Stimulated activated CD4-positive, alpha-beta T cell treated with anti-CD3 and anti-CD28 coated beads, Interleukin-1b, Interleukin-23, amount 100 ng/mL, for 4 hours (primary cell): ENCODE measurements around the gene RBM10.
"Not testable (repeated sequence)": the region's sequence is repeated elsewhere in the genome, so short reads cannot be mapped to it uniquely, and the experiment has no call there.

ENCODE experiments used
- DNase-seq, 2 donors: peaks; one replicate each; pipeline ENCODE4 v3.0.0-alpha.2; 2020; ENCODE audit warnings: low read depth in 2 of 2

Gene RBM10, protein sequence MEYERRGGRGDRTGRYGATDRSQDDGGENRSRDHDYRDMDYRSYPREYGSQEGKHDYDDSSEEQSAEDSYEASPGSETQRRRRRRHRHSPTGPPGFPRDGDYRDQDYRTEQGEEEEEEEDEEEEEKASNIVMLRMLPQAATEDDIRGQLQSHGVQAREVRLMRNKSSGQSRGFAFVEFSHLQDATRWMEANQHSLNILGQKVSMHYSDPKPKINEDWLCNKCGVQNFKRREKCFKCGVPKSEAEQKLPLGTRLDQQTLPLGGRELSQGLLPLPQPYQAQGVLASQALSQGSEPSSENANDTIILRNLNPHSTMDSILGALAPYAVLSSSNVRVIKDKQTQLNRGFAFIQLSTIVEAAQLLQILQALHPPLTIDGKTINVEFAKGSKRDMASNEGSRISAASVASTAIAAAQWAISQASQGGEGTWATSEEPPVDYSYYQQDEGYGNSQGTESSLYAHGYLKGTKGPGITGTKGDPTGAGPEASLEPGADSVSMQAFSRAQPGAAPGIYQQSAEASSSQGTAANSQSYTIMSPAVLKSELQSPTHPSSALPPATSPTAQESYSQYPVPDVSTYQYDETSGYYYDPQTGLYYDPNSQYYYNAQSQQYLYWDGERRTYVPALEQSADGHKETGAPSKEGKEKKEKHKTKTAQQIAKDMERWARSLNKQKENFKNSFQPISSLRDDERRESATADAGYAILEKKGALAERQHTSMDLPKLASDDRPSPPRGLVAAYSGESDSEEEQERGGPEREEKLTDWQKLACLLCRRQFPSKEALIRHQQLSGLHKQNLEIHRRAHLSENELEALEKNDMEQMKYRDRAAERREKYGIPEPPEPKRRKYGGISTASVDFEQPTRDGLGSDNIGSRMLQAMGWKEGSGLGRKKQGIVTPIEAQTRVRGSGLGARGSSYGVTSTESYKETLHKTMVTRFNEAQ

GRCh38 chrX:47144626-47145394, at the start of gene RBM10, which contains the start of gene NDUFB11:
TSS of gene RBM10 (plus strand) at chrX:47145221. CDS start at chrX:47147482, 2,261 bp downstream.
TSS of gene NDUFB11 (minus strand) at chrX:47144702. CDS start at chrX:47144679, 23 bp downstream.
- DNase-seq, result peak; percentile 73 to 75

DNA sequence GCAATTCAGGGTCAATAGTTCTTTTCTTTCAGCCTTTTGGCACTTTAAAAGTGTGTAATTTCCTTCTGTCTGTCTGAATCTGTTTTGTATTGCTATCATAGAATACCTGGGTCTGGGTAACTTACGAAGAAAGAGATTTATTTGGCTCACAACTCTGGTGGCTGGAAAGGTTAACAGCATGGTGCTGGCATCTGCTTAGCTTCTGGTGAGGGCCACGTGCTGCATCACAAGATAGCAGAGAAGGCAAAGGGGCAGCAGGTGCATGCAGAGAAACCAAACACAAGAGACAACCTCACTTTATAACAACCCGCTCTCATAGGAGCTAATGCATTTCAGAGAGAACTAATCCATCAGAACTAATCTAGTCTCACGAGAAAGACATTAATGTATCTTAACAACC, 48.0 kb upstream of the RBM10 start:
- no peak for DNase-seq

DNA sequence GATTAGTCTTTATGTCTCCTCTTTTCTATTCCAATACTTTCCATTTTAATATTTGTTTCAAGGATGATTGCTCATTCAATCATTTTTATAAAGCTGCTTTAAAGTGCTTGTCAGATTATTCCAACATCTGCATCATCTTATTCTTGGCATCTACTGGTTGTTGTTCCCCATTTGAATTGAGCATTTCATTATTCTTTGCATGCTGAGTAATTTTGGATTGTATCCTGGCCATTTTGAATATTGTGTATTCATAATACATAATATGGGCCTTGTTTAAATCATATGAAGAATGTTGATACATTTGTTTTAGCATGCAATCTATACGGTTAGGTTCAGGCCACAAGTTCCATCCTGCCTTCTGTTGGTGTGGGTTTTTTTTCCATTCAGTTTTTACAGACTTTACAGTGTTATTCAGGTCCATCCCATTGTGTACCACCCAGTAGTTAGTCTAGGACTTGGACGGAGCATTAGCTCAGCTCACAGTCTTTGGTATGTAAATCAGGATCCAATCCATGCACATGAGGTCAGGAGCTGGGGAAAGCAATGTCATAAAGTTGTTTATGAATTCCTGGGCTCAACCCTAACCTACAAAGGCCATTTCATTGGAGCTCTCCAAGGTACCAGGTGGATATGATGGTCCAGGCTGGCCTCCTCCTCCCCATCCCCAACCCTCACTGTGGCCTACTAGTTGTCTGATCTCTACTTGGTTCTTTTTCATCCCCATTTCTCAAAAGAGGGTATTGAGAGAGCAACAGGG, 46.5 kb upstream of the RBM10 start:
- no peak for DNase-seq

DNA sequence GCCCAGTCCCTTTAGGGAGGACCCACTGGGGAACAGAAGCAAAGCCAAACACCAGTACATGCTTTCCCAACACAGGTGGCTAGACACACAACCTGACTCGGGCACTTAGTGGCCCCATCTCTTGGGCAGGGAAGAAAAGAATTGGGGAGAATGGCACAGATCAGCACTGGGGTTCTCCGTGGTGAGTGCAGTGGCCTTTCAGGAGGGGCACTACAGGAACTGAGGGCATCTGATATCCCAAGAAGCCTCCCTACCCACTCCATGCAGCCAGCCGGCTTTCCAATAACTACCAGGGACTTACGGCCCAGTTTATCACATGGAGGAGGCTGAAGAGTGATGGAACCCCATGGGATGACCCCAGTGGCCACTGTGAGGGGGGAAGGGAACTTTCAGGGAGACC, 43.8 kb upstream of the RBM10 start:
- DNase-seq, result no peak

DNA sequence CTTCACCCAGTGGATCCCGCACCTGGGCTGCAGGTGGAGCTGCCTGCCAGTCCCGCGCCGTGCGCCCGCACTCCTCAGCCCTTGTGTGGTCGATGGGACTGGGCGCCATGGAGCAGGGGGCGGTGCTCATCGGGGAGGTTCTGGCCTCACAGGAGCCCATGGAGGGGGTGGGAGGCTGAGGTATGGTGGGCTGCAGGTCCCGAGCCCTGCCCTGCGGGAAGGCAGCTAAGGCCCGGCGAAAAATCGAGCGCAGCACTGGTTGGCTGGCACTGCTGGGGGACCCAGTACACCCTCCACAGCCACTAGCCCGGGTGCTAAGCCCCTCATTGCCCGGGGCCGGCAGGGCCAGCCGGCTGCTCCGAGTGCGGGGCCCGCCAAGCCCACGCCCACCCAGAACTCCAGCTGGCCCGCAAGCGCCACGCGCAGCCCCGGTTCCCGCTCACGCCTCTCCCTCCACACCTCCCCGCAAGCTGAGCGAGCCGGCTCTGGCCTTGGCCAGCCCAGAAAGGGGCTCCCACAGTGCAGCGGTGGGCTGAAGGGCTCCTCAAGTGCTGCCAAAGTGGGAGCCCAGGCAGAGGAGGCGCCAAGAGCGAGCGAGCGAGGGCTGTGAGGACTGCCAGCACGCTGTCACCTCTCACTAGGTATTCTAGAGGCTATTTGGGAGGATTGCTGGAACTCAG, 33.9 kb upstream of the RBM10 start:
- not testable (repeated sequence) for DNase-seq

GRCh38 chrX:47112316-47112954, 32.6 kb upstream of the RBM10 start:
- DNase-seq, result no peak

GRCh38 chrX:47116551-47117110, 28.4 kb upstream of the RBM10 start:
- DNase-seq, result not testable (repeated sequence)

GRCh38 chrX:47124466-47124865, 20.6 kb upstream of the RBM10 start:
- DNase-seq, result not testable (repeated sequence)

GRCh38 chrX:47129157-47129898, 15.7 kb upstream of the RBM10 start:
- DNase-seq, result peak; percentile 70 to 85

DNA sequence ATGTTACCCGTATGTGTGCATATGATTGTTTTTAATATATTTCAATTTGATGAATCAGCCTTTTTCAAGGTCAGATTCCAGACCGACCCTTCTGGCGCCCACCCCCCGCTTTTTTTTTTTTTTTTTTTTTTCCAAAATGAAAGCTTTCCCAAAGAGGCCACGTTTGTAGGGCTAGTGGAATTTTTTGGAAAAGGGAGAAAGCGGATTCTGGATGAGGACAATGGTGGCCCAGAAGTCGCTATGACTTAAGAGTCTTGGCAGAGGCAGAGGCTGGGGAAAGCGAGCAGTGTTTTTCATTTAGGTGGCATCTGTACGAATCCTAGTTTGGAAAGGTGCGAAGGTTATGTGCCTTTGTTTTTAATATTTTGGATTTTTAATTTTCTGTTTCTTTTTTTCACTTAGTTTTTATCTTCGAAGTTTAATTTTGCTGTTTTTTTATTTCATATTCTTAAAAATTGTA, 15.1 kb upstream of the RBM10 start:
- DNase-seq, result no peak

DNA sequence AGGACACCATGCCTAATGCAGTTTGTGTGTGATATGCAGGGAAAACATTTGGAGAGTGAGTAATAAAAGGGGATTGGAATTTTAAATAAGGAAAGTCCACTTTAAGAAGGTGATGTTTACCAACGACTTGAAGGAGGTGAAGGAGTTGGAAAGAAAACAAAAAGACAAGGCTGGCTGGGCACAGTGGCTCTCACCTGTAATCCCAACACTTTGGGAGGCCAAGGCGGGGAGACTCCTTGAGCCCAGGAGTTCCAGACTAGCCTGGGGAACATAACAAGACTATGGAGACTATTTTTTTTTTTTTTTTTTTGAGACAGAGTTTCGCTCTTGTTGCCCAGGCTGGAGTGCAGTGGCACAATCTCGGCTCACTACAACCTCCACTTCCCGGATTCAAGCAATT, 11.5 kb upstream of the RBM10 start:
- DNase-seq, result no peak

GRCh38 chrX:47135650-47136049, 9.4 kb upstream of the RBM10 start:
- not testable (repeated sequence) for DNase-seq

GRCh38 chrX:47138171-47138570, 6.8 kb upstream of the RBM10 start:
- no peak for DNase-seq

DNA sequence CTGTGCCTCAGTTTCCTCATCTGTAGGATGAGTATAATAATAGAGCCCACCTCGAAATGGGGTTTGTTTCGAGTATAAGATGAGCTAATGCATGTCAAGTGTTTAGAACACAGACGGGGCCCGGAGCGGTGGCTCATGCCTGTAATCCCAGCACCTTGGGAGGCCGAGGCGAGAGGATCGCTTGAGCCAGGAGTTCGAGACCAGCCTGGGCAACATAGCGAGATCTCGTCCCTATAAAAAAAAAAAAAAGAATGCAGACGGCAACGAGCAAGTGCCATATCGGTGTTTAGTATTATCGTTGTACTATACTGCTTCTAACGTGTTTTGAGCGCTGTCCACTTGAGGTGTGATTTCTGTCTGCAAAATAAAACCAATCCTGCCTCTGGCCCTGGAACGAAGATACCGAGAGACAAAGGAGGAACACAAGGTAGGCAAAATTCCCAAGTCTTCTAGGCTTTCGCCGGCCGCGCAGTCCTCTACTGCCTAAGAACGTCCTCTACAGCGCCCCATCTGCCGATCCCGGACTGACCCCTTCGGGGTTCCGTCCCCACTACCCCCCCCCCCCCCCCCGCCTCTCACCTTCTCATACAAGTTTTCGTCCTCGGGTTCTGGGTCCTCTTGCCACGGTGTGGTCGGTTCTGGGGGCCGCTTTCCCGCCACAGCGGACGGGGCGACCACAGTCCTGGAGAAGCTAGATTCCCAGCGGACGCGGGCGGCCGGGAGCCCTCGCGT, 961 bp upstream of the RBM10 start:
- peak in 1 of 2 donors; percentile 11 for DNase-seq

DNA sequence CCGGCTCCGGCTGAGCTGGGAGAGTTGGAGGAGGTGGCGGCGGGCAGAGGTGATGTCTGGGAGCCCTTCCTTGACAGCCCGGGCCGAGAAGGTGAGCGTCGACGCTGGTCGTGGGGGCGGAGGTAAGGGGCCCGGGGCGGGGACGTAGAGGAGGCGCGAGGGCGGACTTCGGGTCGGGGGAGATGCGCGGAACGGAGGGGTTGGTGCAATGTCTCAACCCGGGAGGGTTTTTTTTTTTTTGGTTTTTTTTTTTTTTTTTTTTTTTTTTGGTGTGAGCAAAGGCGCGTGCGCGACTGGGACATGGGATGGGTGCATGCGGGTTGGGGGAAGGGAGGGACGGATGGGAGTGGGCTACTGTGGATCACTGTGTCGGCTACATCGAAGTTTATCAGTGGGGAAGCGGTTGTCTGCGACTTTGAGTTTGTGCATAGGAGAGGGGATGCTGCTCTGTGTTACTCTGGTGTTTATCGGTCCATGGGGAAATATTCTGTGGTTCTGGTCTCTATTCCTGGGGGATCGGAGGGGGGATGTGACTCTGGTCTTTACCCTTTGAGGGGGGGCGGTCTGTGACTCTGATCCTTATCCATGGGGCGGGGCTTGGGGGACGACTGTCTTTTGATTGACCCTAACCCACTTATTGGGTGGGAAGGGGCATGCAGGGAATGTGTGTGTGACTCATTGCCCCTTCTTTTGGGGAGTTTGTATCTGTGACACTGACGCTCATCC, 537 bp downstream of the RBM10 start:
- DNase-seq, result no peak

DNA sequence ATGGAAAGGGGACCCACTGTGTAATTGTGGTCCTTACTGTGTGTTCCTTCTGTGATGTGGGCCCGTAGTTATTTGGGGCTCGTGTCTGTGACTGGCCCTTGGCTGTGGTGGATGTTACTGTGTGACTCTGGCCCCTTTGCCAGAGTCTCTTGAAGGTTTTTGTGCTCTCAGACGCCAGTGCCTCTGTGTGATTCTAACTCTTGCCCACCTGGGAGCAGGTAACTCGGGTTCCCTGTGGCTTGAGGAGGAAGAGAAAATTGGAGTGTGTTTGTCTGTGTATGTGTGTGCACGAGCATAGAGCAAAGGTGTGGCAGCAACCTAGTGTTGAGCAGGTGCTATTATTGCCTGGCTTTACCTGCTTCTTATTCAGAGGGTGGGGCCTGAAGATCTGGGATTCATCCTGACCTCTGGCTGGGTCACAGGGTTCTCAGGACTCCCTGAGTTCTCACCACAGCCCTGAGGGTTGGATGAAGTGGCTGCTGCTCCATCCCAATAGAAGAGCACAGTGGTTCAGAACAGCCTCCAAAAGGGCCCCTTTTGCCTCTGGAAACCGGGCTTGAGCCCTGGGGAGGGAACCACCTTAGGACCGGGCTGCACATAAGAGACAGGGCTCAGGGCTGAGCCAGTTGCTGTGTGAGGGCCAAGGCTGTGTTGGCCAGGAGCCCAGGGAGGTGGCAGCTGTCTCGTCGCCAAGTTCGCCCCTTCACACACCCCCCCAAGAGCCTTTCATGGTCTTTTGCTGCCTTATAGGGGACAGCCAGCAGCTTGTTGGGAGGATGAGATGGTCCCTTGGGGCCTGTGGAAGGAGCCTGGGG, 1.3 kb downstream of the RBM10 start:
- DNase-seq, result no peak
